Loucy (cell line): ENCODE measurements around the gene NCOA6.
"Not testable (repeated sequence)": the region's sequence is repeated elsewhere in the genome, so short reads cannot be mapped to it uniquely, and the experiment has no call there.

Source experiments
- H2AFZ ChIP-seq: fragments of 200-600 bp; sonication (generic); 2 replicates; pipeline ENCODE4 v1.6.0; 2016; ENCODE audit warnings: antibody characterized with exemption, mild to moderate bottlenecking, low read length, moderate library complexity
- H3F3A ChIP-seq: fragments of 200-600 bp; 2 replicates; pipeline ENCODE4 v1.6.0; 2016; ENCODE audit warnings: antibody characterized with exemption, low read depth, mild to moderate bottlenecking
- H3K27me3 ChIP-seq: fragments of 200-600 bp; sonication (generic); 2 replicates; pipeline ENCODE4 v1.6.1; 2014; ENCODE audit warnings: low read length, mild to moderate bottlenecking; ENCODE audit not compliant: insufficient read depth, poor library complexity, severe bottlenecking
- H3K36me3 ChIP-seq: fragments of 200-600 bp; sonication (generic); 2 replicates; pipeline ENCODE4 v1.6.1; 2016; ENCODE audit warnings: low read length; ENCODE audit not compliant: insufficient read depth
- H3K4me1 ChIP-seq: fragments of 200-600 bp; sonication (generic); 2 replicates; pipeline ENCODE4 v1.5.1; 2014; ENCODE audit warnings: low read length, mild to moderate bottlenecking; ENCODE audit not compliant: insufficient read depth, poor library complexity, severe bottlenecking
- H3K4me2 ChIP-seq: fragments of 200-600 bp; sonication (generic); 2 replicates; pipeline ENCODE4 v1.6.0; 2014; ENCODE audit warnings: antibody characterized with exemption, low read length, low read depth, mild to moderate bottlenecking; ENCODE audit not compliant: poor library complexity, severe bottlenecking
- H3K4me3 ChIP-seq: fragments of 200-600 bp; sonication (generic); 2 replicates; pipeline ENCODE4 v1.5.1; 2014; ENCODE audit warnings: low read length, mild to moderate bottlenecking, mixed read lengths; ENCODE audit not compliant: poor library complexity, severe bottlenecking
- H3K79me2 ChIP-seq: fragments of 200-600 bp; sonication (generic); 2 replicates; pipeline ENCODE4 v1.6.1; 2014; ENCODE audit warnings: low read length; ENCODE audit not compliant: insufficient read depth
- H3K9ac ChIP-seq: fragments of 200-600 bp; sonication (generic); 2 replicates; pipeline ENCODE4 v1.6.0; 2014; ENCODE audit warnings: mild to moderate bottlenecking, low read depth, low read length, moderate library complexity; ENCODE audit not compliant: poor library complexity, severe bottlenecking
- H3K9me2 ChIP-seq: fragments of 200-600 bp; sonication (generic); replicated peaks from 2 replicates; pipeline ENCODE4 v1.6.1; 2016; ENCODE audit warnings: low read depth, low read length, mixed read lengths
- H3K9me3 ChIP-seq: fragments of 200-600 bp; sonication (generic); 2 replicates; pipeline ENCODE4 v1.6.1; 2014; ENCODE audit warnings: mild to moderate bottlenecking, antibody characterized with exemption, low read length, low read depth; ENCODE audit not compliant: insufficient read depth
- H4K20me1 ChIP-seq: fragments of 200-600 bp; sonication (generic); 2 replicates; pipeline ENCODE4 v1.6.0; 2014; ENCODE audit warnings: antibody characterized with exemption, low read length, mild to moderate bottlenecking; ENCODE audit not compliant: insufficient read depth, poor library complexity, severe bottlenecking
- CTCF ChIP-seq: fragments of 200-600 bp; sonication (generic); conservative IDR thresholded peaks from 2 replicates; pipeline ENCODE4 v1.5.1; 2014; ENCODE audit warnings: mild to moderate bottlenecking, antibody characterized with exemption, low read length
- EZH2phosphoT487 ChIP-seq: fragments of 200-600 bp; IDR thresholded peaks from 2 replicates; pipeline ENCODE4 v1.6.1; 2018; ENCODE audit warnings: antibody characterized with exemption, mild to moderate bottlenecking, moderate library complexity, borderline replicate concordance

Gene NCOA6

DNA sequence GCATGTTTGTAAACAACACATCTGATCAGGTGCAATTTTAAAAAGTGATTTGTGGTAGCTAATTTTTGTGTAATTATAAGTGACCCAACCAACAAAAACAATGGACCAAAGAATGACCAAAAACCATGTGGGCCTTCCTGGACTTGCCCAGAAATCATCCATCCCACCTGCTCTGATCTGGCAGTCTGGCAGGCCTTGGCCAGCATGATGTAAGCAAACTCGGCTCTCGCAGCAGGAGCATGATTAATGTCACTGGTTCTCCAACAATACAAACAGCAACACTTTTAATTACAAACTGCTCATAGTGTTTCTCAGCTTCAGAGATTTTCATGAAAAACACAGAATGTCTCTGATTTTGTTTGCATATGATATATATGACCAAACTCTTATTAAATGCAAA is 105.2 kb downstream of the NCOA6 start:
- Histone ChIP-seq H3K4me3 (no peak overlapping the region), H3K27me3 (no peaks in the 10 kb centered on the region), H3K79me2 (no peaks in the 10 kb centered on the region), H3K4me2 (no peak overlapping the region), H3K9ac (no peak overlapping the region), H3K9me3 (no peaks in the 10 kb centered on the region), H3K4me1 (no peaks in the 10 kb centered on the region), H3K36me3 (peaks cover 27% of the 10 kb centered on the region; the same call in 1 of the 2 replicates), H3F3A (no peaks in the 10 kb centered on the region), H4K20me1 (no peaks in the 10 kb centered on the region), H2AFZ (no peak overlapping the region), H3K9me2 (no peaks in the 10 kb centered on the region)
- no peak for TF ChIP-seq EZH2phosphoT487
- no peak for TF ChIP-seq CTCF

DNA sequence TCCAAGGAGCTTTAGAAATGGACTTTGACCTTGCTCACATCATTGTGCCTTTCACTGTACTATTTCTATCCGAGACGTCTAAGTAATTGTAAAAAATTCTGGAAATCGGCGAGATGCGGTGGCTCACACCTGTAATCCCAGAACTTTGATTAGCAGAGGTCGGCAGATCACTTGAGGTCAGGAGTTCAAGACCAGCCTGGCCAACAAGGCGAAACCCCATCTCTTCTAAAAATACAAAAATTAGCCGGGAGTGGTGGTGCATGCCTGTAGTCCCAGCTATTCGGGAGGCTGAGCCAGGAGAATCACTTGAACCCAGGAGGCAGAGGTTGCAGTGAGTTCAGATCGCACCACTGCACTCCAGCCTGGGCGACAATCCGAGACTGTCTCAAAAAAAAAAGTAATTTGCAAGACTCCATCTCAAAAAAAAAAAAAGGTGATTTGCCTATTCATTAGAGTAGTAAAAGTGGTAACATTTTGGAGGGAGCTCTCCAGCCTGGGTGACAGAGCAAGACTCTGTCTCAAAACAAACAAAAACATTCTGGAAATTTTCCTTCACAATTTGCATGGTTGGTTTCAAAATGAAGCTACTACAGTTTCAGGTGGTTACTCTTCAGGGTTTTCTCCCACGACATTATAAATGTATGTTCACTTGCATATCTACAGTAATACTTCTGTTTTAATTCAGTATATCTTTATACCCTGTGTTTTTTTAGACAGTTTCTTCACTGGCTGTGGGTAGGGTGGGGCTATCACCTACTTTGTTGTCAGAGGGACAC is 106.0 kb downstream of the NCOA6 start:
- not testable (repeated sequence) for H3K4me1 ChIP-seq, H3K9me2 ChIP-seq, H3K79me2 ChIP-seq, H3K9me3 ChIP-seq, H3K9ac ChIP-seq, H3K27me3 ChIP-seq, H3F3A ChIP-seq, H4K20me1 ChIP-seq, H3K4me3 ChIP-seq, H3K4me2 ChIP-seq, H2AFZ ChIP-seq
- peaks cover 22% of the 10 kb centered on the region; the same call in 1 of the 2 replicates for H3K36me3 ChIP-seq

DNA sequence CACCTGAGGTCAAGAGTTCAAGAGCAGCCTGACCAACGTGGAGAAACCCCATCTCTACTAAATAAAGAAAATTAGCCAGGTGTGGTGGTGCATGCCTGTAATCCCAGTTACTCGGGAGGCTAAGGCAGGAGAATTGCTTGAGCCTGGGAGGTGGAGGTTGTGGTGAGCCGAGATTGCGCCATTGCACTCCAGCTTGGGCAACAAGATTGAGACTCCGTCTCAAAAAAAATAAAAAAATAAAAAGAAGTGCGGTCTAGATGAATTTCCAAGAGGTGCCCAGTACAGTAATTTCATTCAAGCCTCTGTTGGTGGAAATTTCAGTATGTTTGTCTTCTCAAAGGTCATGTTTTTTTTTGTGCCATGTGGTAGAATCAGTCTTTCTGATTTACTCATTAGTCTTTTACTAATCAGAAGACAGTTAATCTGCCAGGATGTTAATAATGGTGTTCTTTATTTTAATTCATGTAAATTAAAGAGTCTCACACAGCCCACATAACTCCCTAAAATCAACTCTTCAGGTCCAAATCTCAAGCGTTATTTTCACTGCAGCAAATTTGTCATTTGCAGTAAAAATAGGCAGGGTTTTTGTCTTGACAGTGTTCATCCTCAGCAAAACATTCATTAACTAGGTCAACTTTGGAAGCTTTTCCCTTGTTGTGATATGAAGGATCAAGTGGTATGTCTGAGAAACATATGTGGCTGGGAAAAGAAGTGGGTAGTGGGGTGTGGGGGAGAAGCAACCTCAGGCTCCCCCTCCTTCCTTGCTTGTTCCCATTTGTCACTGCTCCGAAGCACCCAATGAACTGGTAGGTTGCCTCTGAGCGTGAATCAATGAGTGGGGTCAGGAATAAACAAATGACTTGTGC is 108.0 kb downstream of the NCOA6 start:
- Histone ChIP-seq H3K9me2 (no peaks in the 10 kb centered on the region), H2AFZ (no peak overlapping the region), H3K4me3 (no peak overlapping the region), H3K36me3 (peaks cover 11% of the 10 kb centered on the region; the same call in 1 of the 2 replicates), H3K9ac (no peak overlapping the region), H3K4me2 (no peak overlapping the region), H3K4me1 (no peaks in the 10 kb centered on the region), H3K27me3 (no peaks in the 10 kb centered on the region), H3K79me2 (no peaks in the 10 kb centered on the region), H4K20me1 (no peaks in the 10 kb centered on the region), H3K9me3 (no peaks in the 10 kb centered on the region), H3F3A (no peaks in the 10 kb centered on the region)
- TF ChIP-seq EZH2phosphoT487 (no peak), CTCF (no peak)
